SW 1271 (cell line): ENCODE measurements around the gene ATP5F1E.
A peak's percentile ranks its signal among the peaks of the same experiment; 100 is the strongest.
"Not testable (repeated sequence)": the region's sequence is repeated elsewhere in the genome, so short reads cannot be mapped to it uniquely, and the experiment has no call there.

Source experiments
- DNase-seq, 2 experiments: peaks; one replicate each; lab custom pipeline; 2025; lab: John Stamatoyannopoulos, UW

Gene ATP5F1E

GRCh38 chr20:59042796-59043631 is 10.9 kb upstream of the ATP5F1E start:
- peak; percentile 72 to 91 for DNase-seq

- peak; percentile 42 to 44 for DNase-seq
Observed at GRCh38 chr20:59042151-59042795, 10.1 kb upstream of the ATP5F1E start, which contains the start of gene PRELID3B. PRELID3B (minus strand) TSS chr20:59042786; CDS start chr20:59042730, 56 bp downstream.

GRCh38 chr20:59041487-59041886 is 9.4 kb upstream of the ATP5F1E start:
- not testable (repeated sequence) for DNase-seq

GRCh38 chr20:59040667-59041066 is 8.5 kb upstream of the ATP5F1E start:
- no peak for DNase-seq

GRCh38 chr20:59039233-59039632 is 7.1 kb upstream of the ATP5F1E start:
- DNase-seq: no peak

GRCh38 chr20:59037386-59037785 is 5.3 kb upstream of the ATP5F1E start:
- DNase-seq: no peak

GRCh38 chr20:59035381-59035780 is 3.2 kb upstream of the ATP5F1E start:
- no peak for DNase-seq

- DNase-seq: no peak
Observed at GRCh38 chr20:59033616-59034165, 1.6 kb upstream of the ATP5F1E start.

GRCh38 chr20:59033093-59033492 is 958 bp upstream of the ATP5F1E start:
- no peak for DNase-seq

- DNase-seq: peak; percentile 60 to 88
Observed at GRCh38 chr20:59032713-59033059, 551 bp upstream of the ATP5F1E start.

GRCh38 chr20:59031564-59032022 is 542 bp downstream of the ATP5F1E start:
- peak in 1 of 2 experiments; percentile 45 for DNase-seq

- no peak for DNase-seq
Observed at GRCh38 chr20:59030911-59031563, 1.1 kb downstream of the ATP5F1E start.

- no peak for DNase-seq
Observed at GRCh38 chr20:59028812-59029211, 3.3 kb downstream of the ATP5F1E start.

GRCh38 chr20:59027741-59028320 is 4.3 kb downstream of the ATP5F1E start:
- DNase-seq: no peak

- DNase-seq: no peak
Observed at GRCh38 chr20:59026904-59027740, 5.0 kb downstream of the ATP5F1E start.

GRCh38 chr20:59025511-59025910 is 6.6 kb downstream of the ATP5F1E start:
- DNase-seq: no peak

GRCh38 chr20:59025086-59025485 is 7.0 kb downstream of the ATP5F1E start:
- no peak for DNase-seq

GRCh38 chr20:59024111-59024530 is 8.0 kb downstream of the ATP5F1E start:
- no peak for DNase-seq

GRCh38 chr20:59023616-59024015 is 8.5 kb downstream of the ATP5F1E start:
- no peak for DNase-seq

GRCh38 chr20:59022754-59023153 is 9.4 kb downstream of the ATP5F1E start:
- DNase-seq: no peak

GRCh38 chr20:59020938-59021551 is 11.1 kb downstream of the ATP5F1E start:
- DNase-seq: no peak
